Activated T-cell treated with anti-CD3 and anti-CD28 coated beads, Interleukin-2, amount 50 U/mL, for 24 hours (primary cell): ENCODE results near the gene PORCN.
"Not testable (repeated sequence)": the region's sequence is repeated elsewhere in the genome, so short reads cannot be mapped to it uniquely, and the experiment has no call there.

Experiments
- DNase-seq: peaks from one replicate; pipeline ENCODE4 v3.0.0-alpha.2; 2020
- H3K27ac Mint-ChIP-seq: 2 replicates; pipeline ENCODE4 v1.8.0; 2020; ENCODE audit warnings: mild to moderate bottlenecking, mixed read lengths
- H3K27me3 Mint-ChIP-seq: 2 replicates; pipeline ENCODE4 v1.8.0; 2020; ENCODE audit warnings: mixed read lengths
- H3K36me3 Mint-ChIP-seq: 2 replicates; pipeline ENCODE4 v1.8.0; 2020; ENCODE audit warnings: low read depth, mixed read lengths
- H3K4me1 Mint-ChIP-seq: 2 replicates; pipeline ENCODE4 v1.8.0; 2020; ENCODE audit warnings: low read depth, mixed read lengths
- H3K4me3 Mint-ChIP-seq: 2 replicates; pipeline ENCODE4 v1.8.0; 2020; ENCODE audit warnings: mild to moderate bottlenecking, moderate library complexity, mixed read lengths
- H3K9me3 Mint-ChIP-seq: 2 replicates; pipeline ENCODE4 v1.8.0; 2020; ENCODE audit warnings: mixed read lengths

Gene PORCN

DNA sequence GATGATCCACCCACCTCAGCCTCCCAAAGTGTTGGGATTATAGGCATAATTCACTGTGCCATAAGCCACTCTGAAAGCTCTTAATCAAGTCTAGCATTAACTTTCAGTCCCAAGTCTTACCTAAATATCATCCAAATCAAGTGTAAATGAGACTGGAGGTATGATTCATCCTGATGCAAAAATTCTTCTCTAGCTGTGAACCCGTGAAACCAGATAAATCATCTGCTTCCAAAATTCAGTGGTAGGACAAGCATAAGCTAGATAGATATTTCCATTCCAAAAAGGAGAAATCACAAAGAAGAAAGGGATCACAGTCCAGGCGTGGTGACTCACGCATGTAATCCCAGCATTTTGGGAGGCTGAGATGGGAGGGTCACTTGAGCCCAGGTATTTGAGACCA is 21.9 kb downstream of the PORCN start:
- Mint-ChIP-seq H3K4me1 (peaks cover 13% of the 10 kb centered on the region), H3K36me3 (peaks cover 37% of the 10 kb centered on the region), H3K27me3 (peaks cover 4% of the 10 kb centered on the region), H3K27ac (no peak overlapping the region), H3K9me3 (no peaks in the 10 kb centered on the region), H3K4me3 (no peak overlapping the region)
- DNase-seq: no peak

DNA sequence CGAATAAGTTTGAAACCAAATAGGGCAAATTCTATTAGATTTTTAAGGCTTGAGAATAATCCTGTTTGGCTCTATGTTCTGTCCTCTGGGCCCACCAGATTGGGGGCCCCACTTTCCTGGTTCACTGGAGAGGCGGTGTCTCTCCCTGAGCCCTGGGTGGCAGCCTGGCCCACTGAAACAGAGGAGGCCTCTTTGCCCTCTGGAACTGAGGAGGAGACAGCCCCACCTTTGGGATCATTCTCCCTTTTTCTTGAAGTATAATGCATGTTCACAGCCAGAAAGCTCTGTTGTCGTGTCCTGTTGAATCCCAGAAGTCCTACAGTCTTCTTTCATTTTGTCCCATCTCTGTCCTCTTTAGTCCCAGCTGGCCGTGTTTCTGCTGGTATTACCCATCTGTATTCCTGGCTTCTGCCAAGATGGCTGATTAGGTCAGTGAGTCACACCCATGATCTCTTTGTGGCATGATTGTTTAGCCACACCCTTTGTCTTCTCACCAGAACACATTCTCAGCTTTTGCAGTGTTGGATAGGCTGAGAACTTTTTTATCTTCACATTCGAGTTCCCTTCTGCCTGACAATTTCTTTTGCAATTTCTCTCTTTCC is 22.7 kb downstream of the PORCN start:
- no peak for DNase-seq
- peaks cover 31% of the 10 kb centered on the region for H3K36me3 Mint-ChIP-seq
- no peak overlapping the region for H3K4me3 Mint-ChIP-seq
- peaks cover 4% of the 10 kb centered on the region for H3K27me3 Mint-ChIP-seq
- H3K9me3 Mint-ChIP-seq: no peaks in the 10 kb centered on the region
- H3K27ac Mint-ChIP-seq: no peak overlapping the region
- H3K4me1 Mint-ChIP-seq: peaks cover 13% of the 10 kb centered on the region

DNA sequence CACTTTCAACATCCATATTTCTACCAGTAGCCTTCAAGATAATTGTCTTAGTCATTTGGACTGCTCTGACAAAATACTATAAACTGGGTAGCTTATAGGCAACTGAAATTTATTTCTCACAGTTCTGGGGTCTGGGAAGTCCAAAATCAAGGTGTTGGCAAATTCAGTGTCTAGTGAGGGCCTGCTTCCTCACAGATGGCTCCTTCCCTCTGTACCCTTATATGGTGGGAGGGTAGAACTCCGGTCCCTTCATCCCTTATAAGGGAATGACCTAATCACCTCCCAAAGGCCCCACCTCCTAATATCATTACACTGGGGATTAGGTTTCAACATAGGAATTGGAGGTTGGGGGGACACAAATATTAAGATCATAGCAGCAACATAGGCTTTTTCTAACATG is 23.4 kb downstream of the PORCN start:
- Mint-ChIP-seq H3K4me1 (peaks cover 11% of the 10 kb centered on the region), H3K4me3 (no peak overlapping the region), H3K9me3 (no peaks in the 10 kb centered on the region), H3K36me3 (peaks cover 24% of the 10 kb centered on the region), H3K27ac (no peak overlapping the region), H3K27me3 (peaks cover 4% of the 10 kb centered on the region)
- no peak for DNase-seq

DNA sequence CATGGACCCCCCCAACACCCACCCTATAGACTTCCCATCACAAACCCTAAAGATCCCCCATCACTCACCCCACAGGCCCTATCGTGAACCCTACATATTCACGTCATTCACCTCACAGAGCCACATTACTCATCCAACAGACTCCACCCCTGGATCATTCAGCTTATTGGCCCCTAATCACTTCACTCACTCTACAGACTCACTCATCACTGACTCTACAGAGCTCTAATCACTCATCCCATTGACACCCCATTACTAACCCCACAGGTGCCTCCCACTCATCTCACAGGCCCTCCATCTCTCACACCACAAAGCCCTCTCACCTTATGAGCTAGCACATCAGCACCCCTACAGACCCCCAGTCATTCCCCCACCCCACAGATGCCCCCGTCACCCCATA is 24.4 kb downstream of the PORCN start:
- Mint-ChIP-seq H3K36me3 (peaks cover 14% of the 10 kb centered on the region), H3K27ac (no peak overlapping the region), H3K4me3 (no peak overlapping the region), H3K4me1 (peaks cover 11% of the 10 kb centered on the region), H3K9me3 (no peaks in the 10 kb centered on the region), H3K27me3 (peaks cover 6% of the 10 kb centered on the region)
- DNase-seq: no peak

DNA sequence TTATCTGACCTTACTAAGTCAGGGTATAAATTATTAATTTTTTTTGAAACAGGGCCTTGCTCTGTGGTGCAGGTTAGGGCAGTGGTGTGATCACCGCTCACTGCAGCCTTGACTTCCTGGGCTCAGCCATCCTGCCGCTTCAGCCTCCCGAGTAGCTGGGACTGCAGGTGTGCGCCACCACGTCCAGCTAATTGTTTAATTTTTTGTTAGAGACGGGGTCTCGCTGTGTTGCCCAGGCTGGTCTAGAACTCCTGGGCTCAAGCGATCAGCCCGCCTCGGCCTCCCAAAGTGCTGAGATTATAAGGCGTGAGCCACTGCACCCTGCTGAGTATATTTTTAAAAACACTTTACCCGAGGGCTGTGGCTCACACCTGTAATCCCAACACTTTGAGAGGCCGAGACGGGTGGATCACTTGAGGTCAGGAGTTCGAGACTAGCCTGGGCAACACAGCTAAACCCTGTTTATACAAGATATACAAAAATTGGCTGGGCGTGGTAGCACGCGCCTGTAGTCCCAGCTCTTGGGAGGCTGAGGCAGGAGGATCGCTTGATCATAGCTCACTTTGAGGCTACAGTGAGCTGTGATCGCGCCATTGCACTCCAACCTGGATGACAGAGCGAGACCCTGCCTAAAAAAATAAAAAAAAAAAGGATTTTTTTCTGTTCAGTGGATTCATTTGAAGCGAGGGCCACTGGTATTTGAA is 30.0 kb downstream of the PORCN start:
- peaks cover 22% of the 10 kb centered on the region for H3K36me3 Mint-ChIP-seq
- DNase-seq: no peak

DNA sequence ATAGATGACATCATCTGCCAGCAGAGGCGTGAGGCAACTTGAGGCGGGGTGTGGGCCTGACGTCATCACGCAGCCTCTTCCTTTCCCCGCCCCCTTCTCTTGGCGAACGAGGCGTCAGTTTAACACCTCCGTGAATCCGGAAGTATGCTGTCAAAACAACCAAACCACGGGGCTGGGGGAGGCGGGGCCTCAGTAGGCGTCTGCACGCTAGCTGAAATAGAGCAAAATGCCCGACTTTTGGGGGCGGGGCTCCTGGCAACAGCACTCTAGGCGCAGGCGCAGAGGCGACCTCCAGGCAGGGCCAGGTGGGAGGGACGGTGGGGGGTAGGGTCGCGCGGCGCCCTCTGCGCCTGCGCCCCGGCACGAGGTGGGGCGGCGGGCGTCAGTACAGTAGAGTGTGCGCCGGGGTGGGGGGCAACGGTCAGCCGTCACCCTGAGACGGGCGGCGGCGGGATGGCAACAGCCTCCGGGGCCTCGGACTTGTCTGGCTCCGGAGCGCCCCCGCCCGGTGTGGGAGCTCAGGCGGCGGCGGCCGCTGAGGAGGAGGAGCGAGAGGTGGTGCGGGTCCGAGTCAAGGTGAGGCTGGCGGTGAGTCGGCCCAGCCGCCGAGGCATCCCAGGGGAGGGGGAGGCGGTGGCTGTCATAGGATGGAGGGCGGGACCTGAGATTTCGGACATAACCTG is 30.7 kb downstream of the PORCN start, which contains the start of gene TBC1D25:
Gene TBC1D25 (plus strand): TSS at position 370 of the 683 bp plus-strand sequence. CDS start 84 bp downstream, at position 454.
- H3K4me1 Mint-ChIP-seq: peaks cover 19% of the 10 kb centered on the region
- peaks cover 27% of the 10 kb centered on the region for H3K36me3 Mint-ChIP-seq
- peak; percentile 94 for DNase-seq
- peaks cover 6% of the 10 kb centered on the region for H3K27me3 Mint-ChIP-seq
- peak within 1 kb of the TSS; percentile 98 for H3K27ac Mint-ChIP-seq
- peak within 1 kb of the TSS; percentile 83 for H3K4me3 Mint-ChIP-seq
- H3K9me3 Mint-ChIP-seq: no peaks in the 10 kb centered on the region

More for the DNA sequence above, 30.0 kb downstream of the PORCN start:
- peaks cover 6% of the 10 kb centered on the region for H3K27me3 Mint-ChIP-seq
- peak overlapping the region; percentile 83 for H3K4me3 Mint-ChIP-seq
- no peaks in the 10 kb centered on the region for H3K9me3 Mint-ChIP-seq
- H3K27ac Mint-ChIP-seq: peak overlapping the region; percentile 98
- H3K4me1 Mint-ChIP-seq: peaks cover 19% of the 10 kb centered on the region

DNA sequence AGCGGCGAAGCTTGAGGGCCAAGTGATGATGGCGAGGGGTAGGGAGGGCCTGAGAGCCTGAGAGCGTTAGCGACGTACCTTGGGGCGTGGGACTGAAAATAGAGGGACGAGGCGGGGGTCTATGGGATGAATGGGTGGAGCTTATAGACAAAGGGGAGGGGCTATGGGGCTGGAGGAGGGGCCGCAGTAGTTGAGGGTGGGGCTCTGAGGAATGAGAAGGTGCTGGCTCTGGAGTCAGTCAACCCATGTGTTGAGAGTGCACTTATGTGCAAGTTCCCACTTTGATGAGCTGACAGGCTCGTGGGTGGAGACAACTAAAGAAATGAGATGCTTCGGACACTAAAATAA is 31.2 kb downstream of the PORCN start:
- Mint-ChIP-seq H3K4me1 (peaks cover 19% of the 10 kb centered on the region), H3K36me3 (peaks cover 32% of the 10 kb centered on the region), H3K9me3 (no peaks in the 10 kb centered on the region), H3K27me3 (peaks cover 2% of the 10 kb centered on the region), H3K4me3 (peak overlapping the region; percentile 83), H3K27ac (peak overlapping the region; percentile 98)
- DNase-seq: no peak

DNA sequence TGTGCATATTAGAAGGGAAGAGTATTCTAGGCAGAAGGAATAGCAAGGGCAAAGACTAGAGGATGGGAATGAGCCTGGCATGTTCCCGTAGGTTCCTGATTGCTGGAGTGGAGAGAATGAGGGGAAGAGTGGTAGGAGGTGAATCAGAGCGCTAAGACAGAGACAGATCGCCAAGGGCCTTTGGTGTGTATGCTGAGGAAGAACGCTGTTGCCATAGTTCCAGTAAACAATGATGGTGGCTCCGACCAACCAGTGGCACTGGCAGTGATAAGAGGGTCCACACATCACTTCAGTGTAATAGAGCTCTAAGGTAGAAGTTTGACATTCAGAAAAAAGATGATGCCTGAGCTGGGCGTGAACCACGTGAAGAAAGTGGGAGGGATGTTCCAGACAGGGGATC is 31.7 kb downstream of the PORCN start:
- Mint-ChIP-seq H3K27ac (peak overlapping the region; percentile 98), H3K4me1 (peaks cover 19% of the 10 kb centered on the region), H3K36me3 (peaks cover 33% of the 10 kb centered on the region), H3K9me3 (no peaks in the 10 kb centered on the region), H3K4me3 (peak overlapping the region; percentile 83), H3K27me3 (peaks cover 2% of the 10 kb centered on the region)
- DNase-seq: no peak

DNA sequence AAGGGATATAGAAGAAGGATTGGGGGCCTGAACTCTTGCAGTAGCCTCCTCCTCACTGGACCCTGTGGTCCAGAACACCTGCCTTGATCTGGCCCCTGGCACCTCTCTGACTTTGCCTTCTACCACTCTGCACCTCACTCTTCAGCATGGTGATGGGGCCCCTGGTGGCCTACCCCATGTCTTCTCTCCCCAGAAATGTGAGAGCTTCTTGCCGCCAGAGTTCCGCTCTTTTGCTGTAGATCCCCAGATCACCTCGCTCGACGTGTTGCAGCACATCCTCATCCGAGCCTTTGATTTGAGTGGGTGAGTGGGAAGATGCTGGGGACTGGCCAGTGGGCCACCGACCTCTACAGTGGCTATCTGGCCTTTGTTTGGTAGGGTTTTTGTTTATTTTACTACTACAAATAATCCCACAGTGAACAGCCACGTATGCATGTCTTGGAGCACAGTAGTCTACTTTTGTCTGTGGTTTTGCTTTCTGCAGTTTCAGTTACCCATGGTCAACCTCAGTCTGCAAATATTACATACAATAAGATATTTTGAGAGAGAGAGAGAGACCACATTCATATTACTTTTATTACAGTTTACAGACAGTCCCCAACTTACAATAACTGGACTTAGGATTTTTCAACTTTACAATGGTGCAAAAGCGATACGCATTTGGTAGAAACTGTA is 32.5 kb downstream of the PORCN start:
- H3K27me3 Mint-ChIP-seq: peaks cover 2% of the 10 kb centered on the region
- peak overlapping the region; percentile 83 for H3K4me3 Mint-ChIP-seq
- DNase-seq: no peak
- peaks cover 35% of the 10 kb centered on the region for H3K36me3 Mint-ChIP-seq
- H3K4me1 Mint-ChIP-seq: peaks cover 19% of the 10 kb centered on the region
- peak overlapping the region; percentile 98 for H3K27ac Mint-ChIP-seq
- no peaks in the 10 kb centered on the region for H3K9me3 Mint-ChIP-seq

DNA sequence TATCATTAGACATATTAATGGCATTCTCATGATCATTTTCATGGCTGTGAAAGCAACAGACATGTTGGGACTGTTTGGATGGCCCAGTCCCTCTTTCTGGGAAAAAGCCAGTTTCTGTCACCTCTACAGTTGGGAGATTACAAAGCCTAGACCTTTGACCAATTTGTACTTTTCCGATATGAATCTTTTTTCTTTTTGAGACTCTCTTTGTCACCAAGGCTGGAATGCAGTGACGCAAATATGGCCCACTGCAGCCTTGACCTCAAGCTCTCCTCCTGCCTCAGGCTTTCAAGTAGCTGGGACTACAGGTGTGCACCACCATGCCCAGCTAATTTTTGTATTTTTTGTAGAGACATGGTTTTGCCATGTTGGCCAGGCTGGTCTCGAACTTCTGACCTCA is 40.1 kb downstream of the PORCN start:
- Mint-ChIP-seq H3K36me3 (peaks cover 47% of the 10 kb centered on the region), H3K4me1 (no peaks in the 10 kb centered on the region), H3K27me3 (no peaks in the 10 kb centered on the region), H3K4me3 (no peak overlapping the region), H3K27ac (no peak overlapping the region), H3K9me3 (no peaks in the 10 kb centered on the region)
- no peak for DNase-seq

DNA sequence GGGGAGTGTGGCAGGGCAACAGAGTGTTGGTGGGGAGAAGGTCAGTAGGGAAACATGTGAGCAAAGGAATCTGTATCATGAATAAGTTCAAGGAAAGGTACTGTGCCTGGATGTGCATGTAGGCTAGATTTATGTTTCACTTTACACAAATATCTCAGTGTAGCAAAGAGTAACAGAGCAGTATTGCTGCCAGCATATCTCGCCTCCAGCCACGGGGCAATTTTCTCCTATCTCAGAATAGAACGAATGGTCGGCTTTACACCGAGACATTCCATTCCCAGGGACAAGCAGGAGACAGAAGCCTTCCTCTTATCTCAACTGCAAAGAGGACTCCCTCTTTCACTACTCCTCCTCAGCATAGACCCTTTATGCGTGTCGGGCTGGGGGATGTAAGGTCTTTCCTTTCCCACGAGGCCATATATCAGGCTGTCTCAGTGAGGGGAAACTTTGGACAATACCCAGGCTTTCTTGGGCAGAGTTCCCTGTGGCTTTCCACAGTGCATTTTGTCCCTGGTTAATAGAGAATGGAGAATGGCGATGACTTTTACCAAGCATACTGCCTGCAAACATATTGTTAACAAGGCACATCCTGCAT is 47.0 kb downstream of the PORCN start:
- not testable (repeated sequence) for H3K4me1 Mint-ChIP-seq, DNase-seq, H3K27ac Mint-ChIP-seq, H3K27me3 Mint-ChIP-seq, H3K4me3 Mint-ChIP-seq, H3K9me3 Mint-ChIP-seq
- H3K36me3 Mint-ChIP-seq: peaks cover 58% of the 10 kb centered on the region

DNA sequence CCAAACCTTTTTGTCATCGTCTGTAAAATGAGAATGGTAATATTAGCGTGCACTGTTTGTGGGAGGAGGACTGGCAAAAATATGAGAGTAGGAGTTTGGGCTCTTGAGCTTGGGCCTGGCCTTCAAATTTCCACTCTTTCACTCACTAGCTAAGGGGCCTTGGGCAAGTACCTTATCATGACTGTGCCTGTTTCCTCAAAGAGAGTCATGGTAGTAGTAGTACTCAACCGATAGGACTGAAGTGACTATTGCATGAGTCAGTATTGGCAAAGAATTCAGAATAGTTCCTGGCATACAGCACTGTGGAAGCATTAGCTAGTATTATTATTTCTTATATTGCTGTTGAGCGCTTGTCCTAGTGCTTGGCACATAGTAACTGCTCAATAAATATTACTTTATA is 49.5 kb downstream of the PORCN start:
- DNase-seq: no peak
- Mint-ChIP-seq H3K4me1 (peaks cover 6% of the 10 kb centered on the region), H3K27ac (peak overlapping the region; percentile 88), H3K4me3 (no peak overlapping the region), H3K27me3 (peaks cover 9% of the 10 kb centered on the region), H3K36me3 (peaks cover 66% of the 10 kb centered on the region), H3K9me3 (no peaks in the 10 kb centered on the region)

DNA sequence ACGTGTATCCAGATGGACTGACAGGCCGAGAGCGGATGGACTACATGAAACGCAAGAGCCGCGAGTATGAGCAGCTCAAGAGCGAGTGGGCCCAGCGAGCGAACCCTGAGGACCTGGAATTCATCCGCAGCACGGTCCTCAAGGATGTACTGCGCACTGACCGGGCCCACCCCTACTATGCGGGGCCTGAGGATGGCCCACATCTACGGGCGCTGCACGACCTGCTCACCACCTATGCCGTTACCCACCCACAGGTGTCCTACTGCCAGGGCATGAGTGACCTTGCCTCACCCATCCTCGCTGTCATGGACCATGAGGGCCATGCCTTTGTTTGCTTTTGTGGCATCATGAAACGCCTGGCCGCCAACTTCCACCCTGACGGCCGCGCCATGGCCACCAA is 50.8 kb downstream of the PORCN start:
- H3K27ac Mint-ChIP-seq: no peak overlapping the region
- H3K36me3 Mint-ChIP-seq: peaks cover 72% of the 10 kb centered on the region
- no peak overlapping the region for H3K4me3 Mint-ChIP-seq
- no peaks in the 10 kb centered on the region for H3K9me3 Mint-ChIP-seq
- H3K27me3 Mint-ChIP-seq: peaks cover 15% of the 10 kb centered on the region
- no peak for DNase-seq
- peaks cover 6% of the 10 kb centered on the region for H3K4me1 Mint-ChIP-seq

DNA sequence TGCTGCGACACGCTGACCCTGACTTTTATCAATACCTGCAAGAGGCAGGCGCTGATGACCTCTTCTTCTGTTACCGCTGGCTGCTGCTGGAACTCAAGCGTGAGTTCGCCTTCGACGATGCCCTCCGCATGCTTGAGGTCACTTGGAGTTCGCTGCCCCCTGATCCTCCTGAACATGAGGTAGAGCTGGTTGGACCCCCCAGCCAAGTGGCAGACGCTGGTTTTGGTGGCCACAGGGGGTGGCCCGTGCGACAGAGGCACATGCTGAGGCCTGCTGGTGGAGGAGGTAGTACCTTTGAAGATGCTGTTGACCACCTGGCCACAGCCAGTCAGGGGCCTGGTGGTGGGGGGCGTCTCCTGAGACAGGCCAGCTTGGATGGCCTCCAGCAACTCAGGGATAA is 51.3 kb downstream of the PORCN start:
- Mint-ChIP-seq H3K36me3 (peaks cover 68% of the 10 kb centered on the region), H3K4me3 (no peak overlapping the region), H3K27ac (peak overlapping the region; percentile 44), H3K27me3 (peaks cover 15% of the 10 kb centered on the region), H3K4me1 (peaks cover 6% of the 10 kb centered on the region), H3K9me3 (no peaks in the 10 kb centered on the region)
- DNase-seq: no peak
